ENCODE results near the gene C14orf119.
"Not testable (repeated sequence)": the region's sequence is repeated elsewhere in the genome, so short reads cannot be mapped to it uniquely, and the experiment has no call there.

Gene C14orf119

GRCh38 chr14:23089498-23090253, 5.6 kb upstream of the C14orf119 start:
- no peak for DNase-seq

GRCh38 chr14:23090254-23090636, 5.1 kb upstream of the C14orf119 start:
- no peak for DNase-seq

- DNase-seq = no peak
Observed at GRCh38 chr14:23091294-23092225, 3.7 kb upstream of the C14orf119 start.

- DNase-seq = no peak
Observed at GRCh38 chr14:23093104-23093503, 2.2 kb upstream of the C14orf119 start.

- no peak for DNase-seq
Observed at GRCh38 chr14:23093526-23093925, 1.8 kb upstream of the C14orf119 start.

GRCh38 chr14:23093991-23094665, 1.2 kb upstream of the C14orf119 start:
- no peak for DNase-seq

- DNase-seq = no peak
Observed at GRCh38 chr14:23094666-23095195, 574 bp upstream of the C14orf119 start, which contains the start of gene ACIN1. Gene ACIN1 (minus strand): TSS chr14:23095136. CDS start chr14:23095112, 24 bp downstream.

- DNase-seq = no peak
Observed at GRCh38 chr14:23097786-23098185, 2.5 kb downstream of the C14orf119 start.

GRCh38 chr14:23099212-23099861, 4.0 kb downstream of the C14orf119 start:
- DNase-seq = no peak

GRCh38 chr14:23101213-23101970, 6.1 kb downstream of the C14orf119 start:
- DNase-seq = no peak

- DNase-seq = no peak
Observed at GRCh38 chr14:23101986-23102625, 6.8 kb downstream of the C14orf119 start.

GRCh38 chr14:23102801-23103200, 7.5 kb downstream of the C14orf119 start:
- no peak for DNase-seq

- DNase-seq = no peak
Observed at GRCh38 chr14:23103581-23103980, 8.3 kb downstream of the C14orf119 start.

- DNase-seq = no peak
Observed at GRCh38 chr14:23104070-23104590, 8.8 kb downstream of the C14orf119 start.

GRCh38 chr14:23104591-23105347, 9.5 kb downstream of the C14orf119 start, which contains the start of gene CIROP:
Gene CIROP (minus strand): TSS chr14:23104989. CDS start chr14:23104920, 69 bp downstream.
- DNase-seq = no peak

GRCh38 chr14:23105348-23105824, 10.1 kb downstream of the C14orf119 start:
- no peak for DNase-seq

GRCh38 chr14:23106747-23107045, 11.4 kb downstream of the C14orf119 start:
- DNase-seq = no peak

- not testable (repeated sequence) for DNase-seq
Observed at GRCh38 chr14:23107620-23108019, 12.3 kb downstream of the C14orf119 start.

- DNase-seq = not testable (repeated sequence)
Observed at GRCh38 chr14:23108169-23108568, 12.9 kb downstream of the C14orf119 start.

- DNase-seq = no peak
Observed at GRCh38 chr14:23109769-23110168, 14.5 kb downstream of the C14orf119 start.

All from T-helper 9 cell (primary cell).